GM12878 (cell line): ENCODE data around the gene TPM4. TPM values are rescaled to one million over a fixed set of nuclear protein-coding genes. Genes with fewer than 3 reads are reported as not detected.
A peak's percentile ranks its signal among the peaks of the same experiment; 100 is the strongest.

Source experiments
- BCL11A ChIP-seq: IDR thresholded peaks from 2 replicates; pipeline ENCODE4 v1.6.1; 2011; ENCODE audit warnings: low read depth, low read length
- CEBPB ChIP-seq, 2 experiments: fragments of 150-350 bp in 1 of 2; IDR thresholded peaks; 2 replicates each; pipeline ENCODE4 v1.6.1; 2012 to 2014; ENCODE audit warnings: low read depth in 2 of 2, low read length in 2 of 2, borderline replicate concordance in 1 of 2, inconsistent platforms in 1 of 2
- DPF2 ChIP-seq: fragments of 450-650 bp; IDR thresholded peaks from 2 replicates; pipeline ENCODE4 v1.6.1; 2017; ENCODE audit warnings: mild to moderate bottlenecking
- HSF1 ChIP-seq: fragments of 150-350 bp; IDR thresholded peaks from 2 replicates; pipeline ENCODE4 v1.6.1; 2014; ENCODE audit warnings: mild to moderate bottlenecking, low read depth, low read length
- POU2F2 ChIP-seq: IDR thresholded peaks from 3 replicates; pipeline ENCODE4 v1.6.1; 2011; ENCODE audit warnings: low read depth, mild to moderate bottlenecking, low read length, borderline replicate concordance
- RAD51 ChIP-seq: fragments of 450-650 bp; IDR thresholded peaks from 2 replicates; pipeline ENCODE4 v1.6.1; 2016; ENCODE audit warnings: moderate library complexity, mild to moderate bottlenecking, inconsistent platforms
- RCOR1 ChIP-seq: conservative IDR thresholded peaks from 2 replicates; pipeline ENCODE4 v1.6.1; 2012; ENCODE audit warnings: low read depth, low read length, improper control_type of control experiment
- SMARCA5 ChIP-seq: fragments of 450-650 bp; IDR thresholded peaks from 2 replicates; pipeline ENCODE4 v1.6.1; 2017; ENCODE audit warnings: mild to moderate bottlenecking
- SREBF2 ChIP-seq: IDR thresholded peaks from 2 replicates; pipeline ENCODE4 v1.6.1; 2012; ENCODE audit warnings: mild to moderate bottlenecking, low read length
- SRF ChIP-seq, 2 experiments: IDR thresholded peaks; 2 replicates each; pipeline ENCODE4 v1.6.1; 2011; ENCODE audit warnings: low read depth in 2 of 2, low read length in 2 of 2, mild to moderate bottlenecking in 1 of 2, moderate library complexity in 1 of 2
- STAT1 ChIP-seq: fragments of 450-650 bp; conservative IDR thresholded peaks from 2 replicates; pipeline ENCODE4 v1.6.1; 2014; ENCODE audit warnings: antibody characterized with exemption, mild to moderate bottlenecking
- ZBTB33 ChIP-seq: fragments of 450-650 bp; IDR thresholded peaks from 2 replicates; pipeline ENCODE4 v1.6.1; 2017; ENCODE audit warnings: mild to moderate bottlenecking
- ZNF217 ChIP-seq: fragments of 450-650 bp; IDR thresholded peaks from 2 replicates; pipeline ENCODE4 v1.6.1; 2017; ENCODE audit warnings: antibody characterized with exemption, mild to moderate bottlenecking
- polyA plus RNA-seq, 11 experiments: library from polyadenylated mRNA; depleted of rRNA in 4 of 11; unstranded in 6 of 11; stranded (reverse) in 5 of 11; fragments of >200 nt; fragmentation: Nextera tagmentation in 4 of 11; fragmentation: Illumina TruSeq in 1 of 11; extraction: Ambion mirVana in 4 of 11; extraction: Trizol in 1 of 11; gene quantifications; 1 replicate in 1 of 11; 2 replicates in 10 of 11; pipeline versions ENCODE4 v1.2.1 to v1.2.3, GENCODE V29; 2011 to 2016; ENCODE audit warnings: inconsistent platforms in 2 of 11, missing spikeins in 2 of 11, low read depth in 1 of 11
- total RNA-seq, 4 experiments: library from RNA; depleted of rRNA in 3 of 4; stranded (reverse); fragments of >200 nt in 3 of 4; fragmentation: Illumina TruSeq in 1 of 4; extraction: Trizol in 1 of 4; gene quantifications; 2 replicates each; pipeline versions ENCODE4 v1.2.1 to v1.2.3, GENCODE V29; 2013 to 2021
- TF ChIP-seq, protein P1 (sequence below): fragments of 450-650 bp; IDR thresholded peaks from 2 replicates; pipeline ENCODE4 v1.6.1; 2017; ENCODE audit warnings: mild to moderate bottlenecking, moderate library complexity
- TF ChIP-seq, protein P2 (sequence below): fragments of 450-650 bp; formaldehyde crosslinking; IDR thresholded peaks from 2 replicates; pipeline ENCODE4 v1.5.0; 2022; ENCODE audit warnings: mild to moderate bottlenecking, missing genetic modification characterization
- TF ChIP-seq, protein P3 (sequence below): fragments of 450-650 bp; IDR thresholded peaks from 2 replicates; pipeline ENCODE4 v1.6.1; 2016; ENCODE audit warnings: mild to moderate bottlenecking

The TPM4 gene
- total and polyA plus RNA-seq, 10 of the 15 experiments (the other 5 are each of a cell fraction or from before 2014, with no cell fraction given), result 183 to 620 (median 407) TPM

GRCh38 chr19:16111909-16112752 lies 35.8 kb downstream of the TPM4 start (continued):
- TF ChIP-seq SREBF2, result no peak
- peak; percentile 67; the same call in 1 of the 2 replicates for TF ChIP-seq RCOR1
- TF ChIP-seq ZNF217, result peak; percentile 69; the same call in 1 of the 2 replicates
- no peak for TF ChIP-seq ZBTB33
- TF ChIP-seq, protein P1, sequence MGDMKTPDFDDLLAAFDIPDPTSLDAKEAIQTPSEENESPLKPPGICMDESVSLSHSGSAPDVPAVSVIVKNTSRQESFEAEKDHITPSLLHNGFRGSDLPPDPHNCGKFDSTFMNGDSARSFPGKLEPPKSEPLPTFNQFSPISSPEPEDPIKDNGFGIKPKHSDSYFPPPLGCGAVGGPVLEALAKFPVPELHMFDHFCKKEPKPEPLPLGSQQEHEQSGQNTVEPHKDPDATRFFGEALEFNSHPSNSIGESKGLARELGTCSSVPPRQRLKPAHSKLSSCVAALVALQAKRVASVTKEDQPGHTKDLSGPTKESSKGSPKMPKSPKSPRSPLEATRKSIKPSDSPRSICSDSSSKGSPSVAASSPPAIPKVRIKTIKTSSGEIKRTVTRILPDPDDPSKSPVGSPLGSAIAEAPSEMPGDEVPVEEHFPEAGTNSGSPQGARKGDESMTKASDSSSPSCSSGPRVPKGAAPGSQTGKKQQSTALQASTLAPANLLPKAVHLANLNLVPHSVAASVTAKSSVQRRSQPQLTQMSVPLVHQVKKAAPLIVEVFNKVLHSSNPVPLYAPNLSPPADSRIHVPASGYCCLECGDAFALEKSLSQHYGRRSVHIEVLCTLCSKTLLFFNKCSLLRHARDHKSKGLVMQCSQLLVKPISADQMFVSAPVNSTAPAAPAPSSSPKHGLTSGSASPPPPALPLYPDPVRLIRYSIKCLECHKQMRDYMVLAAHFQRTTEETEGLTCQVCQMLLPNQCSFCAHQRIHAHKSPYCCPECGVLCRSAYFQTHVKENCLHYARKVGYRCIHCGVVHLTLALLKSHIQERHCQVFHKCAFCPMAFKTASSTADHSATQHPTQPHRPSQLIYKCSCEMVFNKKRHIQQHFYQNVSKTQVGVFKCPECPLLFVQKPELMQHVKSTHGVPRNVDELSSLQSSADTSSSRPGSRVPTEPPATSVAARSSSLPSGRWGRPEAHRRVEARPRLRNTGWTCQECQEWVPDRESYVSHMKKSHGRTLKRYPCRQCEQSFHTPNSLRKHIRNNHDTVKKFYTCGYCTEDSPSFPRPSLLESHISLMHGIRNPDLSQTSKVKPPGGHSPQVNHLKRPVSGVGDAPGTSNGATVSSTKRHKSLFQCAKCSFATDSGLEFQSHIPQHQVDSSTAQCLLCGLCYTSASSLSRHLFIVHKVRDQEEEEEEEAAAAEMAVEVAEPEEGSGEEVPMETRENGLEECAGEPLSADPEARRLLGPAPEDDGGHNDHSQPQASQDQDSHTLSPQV, result no peak
- TF ChIP-seq POU2F2, result 0 out of 3 replicates have a peak, but pooled peaks have one; percentile 33
- no peak for TF ChIP-seq BCL11A
- TF ChIP-seq, protein P2, sequence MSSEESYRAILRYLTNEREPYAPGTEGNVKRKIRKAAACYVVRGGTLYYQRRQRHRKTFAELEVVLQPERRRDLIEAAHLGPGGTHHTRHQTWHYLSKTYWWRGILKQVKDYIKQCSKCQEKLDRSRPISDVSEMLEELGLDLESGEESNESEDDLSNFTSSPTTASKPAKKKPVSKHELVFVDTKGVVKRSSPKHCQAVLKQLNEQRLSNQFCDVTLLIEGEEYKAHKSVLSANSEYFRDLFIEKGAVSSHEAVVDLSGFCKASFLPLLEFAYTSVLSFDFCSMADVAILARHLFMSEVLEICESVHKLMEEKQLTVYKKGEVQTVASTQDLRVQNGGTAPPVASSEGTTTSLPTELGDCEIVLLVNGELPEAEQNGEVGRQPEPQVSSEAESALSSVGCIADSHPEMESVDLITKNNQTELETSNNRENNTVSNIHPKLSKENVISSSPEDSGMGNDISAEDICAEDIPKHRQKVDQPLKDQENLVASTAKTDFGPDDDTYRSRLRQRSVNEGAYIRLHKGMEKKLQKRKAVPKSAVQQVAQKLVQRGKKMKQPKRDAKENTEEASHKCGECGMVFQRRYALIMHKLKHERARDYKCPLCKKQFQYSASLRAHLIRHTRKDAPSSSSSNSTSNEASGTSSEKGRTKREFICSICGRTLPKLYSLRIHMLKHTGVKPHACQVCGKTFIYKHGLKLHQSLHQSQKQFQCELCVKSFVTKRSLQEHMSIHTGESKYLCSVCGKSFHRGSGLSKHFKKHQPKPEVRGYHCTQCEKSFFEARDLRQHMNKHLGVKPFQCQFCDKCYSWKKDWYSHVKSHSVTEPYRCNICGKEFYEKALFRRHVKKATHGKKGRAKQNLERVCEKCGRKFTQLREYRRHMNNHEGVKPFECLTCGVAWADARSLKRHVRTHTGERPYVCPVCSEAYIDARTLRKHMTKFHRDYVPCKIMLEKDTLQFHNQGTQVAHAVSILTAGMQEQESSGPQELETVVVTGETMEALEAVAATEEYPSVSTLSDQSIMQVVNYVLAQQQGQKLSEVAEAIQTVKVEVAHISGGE (CRISPR knock-in tag), result no peak
- TF ChIP-seq SRF (IDR thresholded peaks at IDR 0.05; ENCODE audit: low read depth in 2 of 2, low read length in 2 of 2), result no peak
- peak; percentile 89; the same call in 1 of the 2 replicates for TF ChIP-seq SMARCA5
- TF ChIP-seq, protein P3, sequence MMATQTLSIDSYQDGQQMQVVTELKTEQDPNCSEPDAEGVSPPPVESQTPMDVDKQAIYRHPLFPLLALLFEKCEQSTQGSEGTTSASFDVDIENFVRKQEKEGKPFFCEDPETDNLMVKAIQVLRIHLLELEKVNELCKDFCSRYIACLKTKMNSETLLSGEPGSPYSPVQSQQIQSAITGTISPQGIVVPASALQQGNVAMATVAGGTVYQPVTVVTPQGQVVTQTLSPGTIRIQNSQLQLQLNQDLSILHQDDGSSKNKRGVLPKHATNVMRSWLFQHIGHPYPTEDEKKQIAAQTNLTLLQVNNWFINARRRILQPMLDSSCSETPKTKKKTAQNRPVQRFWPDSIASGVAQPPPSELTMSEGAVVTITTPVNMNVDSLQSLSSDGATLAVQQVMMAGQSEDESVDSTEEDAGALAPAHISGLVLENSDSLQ, result no peak
- TF ChIP-seq DPF2, result no peak; the same call in 1 of the 2 replicates
- TF ChIP-seq HSF1, result no peak
- TF ChIP-seq RAD51, result no peak
- TF ChIP-seq STAT1, result no peak
- TF ChIP-seq CEBPB (IDR thresholded peaks at IDR 0.05; ENCODE audit: borderline replicate concordance in 1 of 2, low read depth in 2 of 2, low read length in 2 of 2), result no peak
